Stimulated activated naive CD8-positive, alpha-beta T cell treated with anti-CD3 and anti-CD28 coated beads, Interleukin-15, Interleukin-2, amounts not matched to agents 100 U/mL and 50 U/mL, for 24 hours (primary cell): ENCODE data around the gene ANXA2R.
"Not testable (repeated sequence)": the region's sequence is repeated elsewhere in the genome, so short reads cannot be mapped to it uniquely, and the experiment has no call there.

Experiments
- ATAC-seq: fragments of 150-1000 bp; cut with Tn5 transposase; one replicate; pipeline ENCODE4 v1.10.0; 2021
- DNase-seq: peaks from one replicate; pipeline ENCODE4 v3.0.0; 2021

ANXA2R gene, protein sequence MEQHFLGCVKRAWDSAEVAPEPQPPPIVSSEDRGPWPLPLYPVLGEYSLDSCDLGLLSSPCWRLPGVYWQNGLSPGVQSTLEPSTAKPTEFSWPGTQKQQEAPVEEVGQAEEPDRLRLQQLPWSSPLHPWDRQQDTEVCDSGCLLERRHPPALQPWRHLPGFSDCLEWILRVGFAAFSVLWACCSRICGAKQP

DNA sequence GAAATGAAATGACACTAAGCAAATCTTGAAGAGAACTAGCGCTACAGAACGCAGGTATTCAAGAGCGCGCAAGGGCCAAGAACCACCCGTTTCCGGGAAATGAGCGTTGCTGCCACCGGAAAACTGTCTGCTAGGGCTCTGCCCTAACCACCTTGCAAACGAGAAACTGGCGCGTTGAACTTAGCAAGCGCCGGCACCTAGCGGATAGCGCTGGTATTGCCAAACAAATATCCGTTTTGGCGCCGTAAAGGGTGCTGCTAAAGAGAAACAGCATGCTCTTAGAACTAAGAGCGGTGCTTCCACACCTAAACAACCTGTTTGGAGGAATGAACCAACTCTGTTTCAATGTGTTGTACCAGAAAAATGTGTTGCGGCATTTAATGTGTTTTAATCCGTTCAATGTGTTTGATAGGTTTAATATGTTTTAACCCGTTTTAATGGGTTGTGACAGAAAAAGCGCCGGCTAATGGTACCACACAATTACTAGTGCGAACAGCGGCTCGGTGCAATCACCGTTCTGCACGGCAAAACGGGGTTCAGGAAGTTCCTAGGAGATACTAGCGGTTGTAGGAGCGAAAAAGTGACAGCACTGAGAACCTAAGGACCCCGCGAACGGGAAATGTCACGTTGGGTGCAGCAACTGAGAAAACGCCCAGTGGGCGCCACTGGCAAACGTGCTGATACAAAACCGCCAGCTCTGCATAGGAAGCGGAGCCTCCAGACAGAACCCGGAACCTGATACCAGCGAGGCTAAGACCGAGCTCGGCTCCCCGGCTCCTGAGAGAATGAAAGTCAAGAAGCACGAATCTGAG lies at the start of gene ANXA2R:
ANXA2R (minus strand) TSS at position 33 of the 812 bp plus-strand sequence. CDS start 273 bp downstream, outside the sequence.
- DNase-seq: peak; percentile 90
- peak; percentile 61 for ATAC-seq

DNA sequence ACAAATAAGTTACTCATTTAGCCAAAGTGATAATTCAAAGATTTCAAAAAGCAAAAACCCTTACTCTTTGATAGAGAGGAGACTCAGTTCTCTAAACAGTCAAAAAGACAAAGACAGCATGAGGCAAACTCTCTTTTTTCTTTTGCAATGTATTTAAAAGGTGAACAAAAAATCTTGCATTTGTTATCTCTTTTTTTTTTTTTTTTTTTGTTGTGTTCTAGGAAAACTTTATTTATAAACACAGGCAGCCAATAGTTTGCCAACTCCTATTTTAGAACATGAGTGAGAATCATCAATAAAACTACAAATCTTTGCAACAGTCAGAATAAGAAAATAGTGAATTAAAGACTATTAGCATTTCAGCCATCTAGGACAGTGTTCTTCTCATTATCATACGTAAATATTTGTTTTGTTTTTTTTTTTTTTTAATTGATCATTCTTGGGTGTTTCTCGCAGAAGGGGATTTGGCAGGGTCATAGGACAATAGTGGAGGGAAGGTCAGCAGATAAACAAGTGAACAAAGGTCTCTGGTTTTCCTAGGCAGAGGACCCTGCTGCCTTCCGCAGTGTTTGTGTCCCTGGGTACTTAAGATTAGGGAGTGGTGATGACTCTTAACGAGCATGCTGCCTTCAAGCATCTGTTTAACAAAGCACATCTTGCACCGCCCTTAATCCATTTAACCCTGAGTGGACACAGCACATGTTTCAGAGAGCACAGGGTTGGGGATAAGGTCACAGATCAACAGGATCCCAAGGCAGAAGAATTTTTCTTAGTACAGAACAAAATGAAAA lies 46.2 kb upstream of the ANXA2R start:
- not testable (repeated sequence) for ATAC-seq, DNase-seq

DNA sequence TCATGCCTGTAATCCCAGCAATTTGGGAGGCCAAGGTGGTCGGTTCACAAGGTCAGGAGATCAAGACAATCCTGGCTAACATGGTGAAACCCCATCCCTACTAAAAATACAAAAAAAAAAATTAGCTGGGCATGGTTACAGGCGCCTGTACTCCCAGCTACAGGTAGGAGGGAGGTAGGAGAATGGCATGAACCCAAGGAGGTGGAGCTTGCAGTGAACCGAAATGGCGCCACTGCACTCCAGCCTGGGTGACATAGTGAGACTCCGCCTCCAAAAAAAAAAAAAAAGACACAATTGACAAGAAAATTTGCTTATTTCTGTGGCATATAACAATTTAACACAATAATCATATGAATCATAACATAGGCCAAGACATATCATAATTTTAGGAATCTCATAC lies 45.3 kb upstream of the ANXA2R start:
- DNase-seq (no peak), ATAC-seq (no peak)

DNA sequence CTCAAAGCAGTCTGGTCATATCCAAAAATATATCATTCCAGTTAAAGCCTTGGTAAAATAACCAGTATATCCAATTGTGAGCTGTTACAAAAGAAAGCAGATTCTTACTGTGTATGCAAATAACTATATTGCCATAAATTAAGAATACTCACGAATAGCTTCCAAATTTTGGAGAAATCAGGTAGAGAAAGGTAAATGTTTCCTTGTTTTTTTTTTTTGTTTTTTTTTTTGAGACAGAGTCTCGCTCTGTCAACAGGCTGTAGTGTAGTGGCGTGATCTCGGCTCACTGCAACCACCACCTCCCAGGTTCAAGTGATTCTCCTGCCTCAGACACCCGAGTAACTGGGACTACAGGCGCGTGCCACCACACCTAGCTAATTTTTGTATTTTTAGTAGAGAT lies 44.3 kb upstream of the ANXA2R start:
- ATAC-seq, DNase-seq: not testable (repeated sequence)

DNA sequence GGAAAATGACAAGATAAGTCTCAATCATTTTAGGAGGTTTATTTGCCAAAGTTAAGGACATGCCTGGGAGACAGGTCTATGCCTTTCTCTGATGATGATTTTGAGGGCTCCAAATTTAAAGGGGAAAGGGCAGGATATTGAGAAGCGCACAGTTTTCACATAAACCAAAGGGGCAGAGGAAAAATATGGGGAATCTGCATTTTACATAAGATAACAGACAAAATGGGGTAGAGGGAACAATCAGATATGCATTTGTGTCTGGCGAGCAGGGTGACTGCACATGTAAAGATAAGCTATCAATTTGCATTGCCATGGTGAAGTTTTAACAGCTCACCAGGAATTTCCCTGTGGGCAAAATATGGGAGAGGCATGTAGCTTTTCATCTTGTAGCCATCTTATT lies 41.2 kb upstream of the ANXA2R start:
- not testable (repeated sequence) for ATAC-seq, DNase-seq

DNA sequence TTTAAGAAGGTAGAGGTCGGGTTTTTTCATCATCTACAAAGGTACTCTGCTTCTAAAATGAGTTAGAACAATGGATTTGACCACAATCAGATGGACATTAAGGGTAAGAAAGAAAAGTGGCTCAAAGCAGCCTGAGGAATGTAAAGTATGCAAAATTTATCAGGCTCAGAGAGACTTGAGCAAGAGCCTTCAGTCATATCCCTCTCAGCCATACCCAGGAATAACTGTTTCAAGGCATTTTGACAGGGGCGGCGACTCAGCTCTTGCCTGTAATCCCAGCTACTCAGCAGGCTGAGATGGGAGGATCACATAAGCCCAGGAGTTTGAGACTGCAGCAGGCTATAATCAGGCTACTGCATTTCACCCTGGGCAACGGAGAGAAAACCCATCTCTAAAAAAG lies 38.8 kb upstream of the ANXA2R start:
- ATAC-seq (no peak), DNase-seq (no peak)

DNA sequence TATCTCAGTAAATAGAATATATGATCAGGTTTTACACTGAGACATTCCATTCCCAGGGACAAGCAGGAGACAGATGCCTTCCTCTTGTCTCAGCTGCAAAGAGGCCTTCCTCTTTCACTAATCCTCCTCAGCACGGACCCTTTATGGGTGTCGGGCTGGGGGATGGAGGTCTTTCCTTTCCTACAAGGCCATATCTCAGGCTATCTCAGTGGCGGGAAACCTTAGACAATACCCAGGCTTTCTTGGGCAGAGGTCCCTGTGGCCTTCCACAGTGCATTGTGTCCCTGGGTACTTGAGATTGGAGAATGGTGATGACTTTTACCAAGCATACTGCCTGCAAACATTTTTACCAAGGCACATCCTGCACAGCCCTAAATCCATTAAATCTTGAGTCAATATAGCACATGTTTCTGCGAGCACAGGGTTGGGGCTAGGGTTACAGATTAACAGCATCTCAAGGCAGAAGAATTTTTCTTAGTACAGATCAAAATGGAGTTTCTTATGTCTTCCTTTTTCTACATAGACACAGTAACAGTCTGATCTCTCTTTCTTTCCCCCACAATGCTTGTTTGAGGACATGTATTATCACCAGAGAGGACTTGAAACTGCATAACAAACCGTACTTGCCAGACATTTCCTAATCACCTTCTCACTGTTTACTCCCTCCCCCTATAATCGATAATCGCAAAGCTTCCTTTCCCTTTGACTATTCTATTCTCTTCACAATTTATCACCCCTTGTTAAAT lies 37.5 kb upstream of the ANXA2R start:
- ATAC-seq, DNase-seq: not testable (repeated sequence)

DNA sequence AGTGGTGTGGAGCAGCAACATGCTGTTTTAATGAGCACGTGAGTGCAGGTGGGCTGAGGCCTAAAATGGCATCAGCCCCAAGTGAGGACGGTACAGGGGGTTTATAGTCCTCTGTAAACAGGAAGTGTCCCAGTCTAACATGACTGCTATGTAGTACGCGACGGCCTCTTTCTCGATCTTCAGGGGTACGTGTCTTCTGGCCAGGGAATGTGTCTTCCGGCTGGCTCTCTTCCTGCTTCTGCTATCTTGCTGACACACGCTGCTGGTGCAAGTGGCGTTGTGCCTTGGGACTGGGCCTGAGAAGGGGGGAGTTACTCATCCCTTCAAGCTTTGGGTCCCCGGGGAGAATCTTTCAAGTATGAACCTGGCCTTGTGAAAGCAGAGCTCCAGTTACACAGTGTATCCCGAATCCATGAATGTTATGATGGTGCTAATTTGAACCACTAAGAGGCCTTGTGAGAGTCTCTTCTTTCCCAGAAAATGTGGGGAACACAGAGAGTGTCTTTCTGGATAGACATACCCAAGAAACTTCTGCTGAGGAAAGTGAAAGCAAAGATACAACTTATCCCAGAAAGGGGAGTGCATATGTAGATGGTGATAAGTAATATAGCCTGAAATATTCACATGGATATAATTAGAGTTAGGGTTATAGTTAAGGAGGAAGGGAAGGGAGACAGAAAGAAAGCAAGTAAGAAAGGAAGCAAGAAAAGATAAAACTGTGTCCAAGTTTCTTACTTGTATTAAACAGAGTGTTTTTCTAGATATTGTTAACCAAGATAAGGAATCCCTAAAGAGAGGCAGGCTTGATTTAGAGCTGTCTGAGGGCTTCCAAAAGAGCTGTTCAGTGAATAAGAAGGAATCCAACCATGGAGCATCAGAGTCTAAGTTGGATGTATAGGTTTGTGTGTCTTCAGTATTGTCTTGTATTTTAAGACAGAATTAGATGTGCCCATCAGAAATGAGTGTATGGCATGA lies 35.5 kb upstream of the ANXA2R start:
- ATAC-seq (no peak), DNase-seq (no peak)

DNA sequence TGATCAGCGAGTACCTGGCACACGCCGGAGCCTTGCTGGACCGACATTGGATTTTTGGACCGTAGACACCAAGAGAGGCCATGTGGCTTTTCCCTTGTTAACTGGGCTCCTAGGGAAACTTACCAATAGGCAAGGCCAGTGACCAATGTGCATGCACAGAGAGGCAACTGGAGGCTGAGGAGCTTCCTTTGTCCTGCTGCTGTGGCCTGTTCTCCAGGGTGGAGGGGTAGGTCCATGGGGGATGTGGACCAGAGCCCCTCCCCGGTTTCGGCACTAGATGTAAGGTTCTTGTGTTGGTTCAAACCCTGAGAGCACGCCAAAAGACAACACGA lies 34.8 kb upstream of the ANXA2R start:
- ATAC-seq (no peak), DNase-seq (no peak)

DNA sequence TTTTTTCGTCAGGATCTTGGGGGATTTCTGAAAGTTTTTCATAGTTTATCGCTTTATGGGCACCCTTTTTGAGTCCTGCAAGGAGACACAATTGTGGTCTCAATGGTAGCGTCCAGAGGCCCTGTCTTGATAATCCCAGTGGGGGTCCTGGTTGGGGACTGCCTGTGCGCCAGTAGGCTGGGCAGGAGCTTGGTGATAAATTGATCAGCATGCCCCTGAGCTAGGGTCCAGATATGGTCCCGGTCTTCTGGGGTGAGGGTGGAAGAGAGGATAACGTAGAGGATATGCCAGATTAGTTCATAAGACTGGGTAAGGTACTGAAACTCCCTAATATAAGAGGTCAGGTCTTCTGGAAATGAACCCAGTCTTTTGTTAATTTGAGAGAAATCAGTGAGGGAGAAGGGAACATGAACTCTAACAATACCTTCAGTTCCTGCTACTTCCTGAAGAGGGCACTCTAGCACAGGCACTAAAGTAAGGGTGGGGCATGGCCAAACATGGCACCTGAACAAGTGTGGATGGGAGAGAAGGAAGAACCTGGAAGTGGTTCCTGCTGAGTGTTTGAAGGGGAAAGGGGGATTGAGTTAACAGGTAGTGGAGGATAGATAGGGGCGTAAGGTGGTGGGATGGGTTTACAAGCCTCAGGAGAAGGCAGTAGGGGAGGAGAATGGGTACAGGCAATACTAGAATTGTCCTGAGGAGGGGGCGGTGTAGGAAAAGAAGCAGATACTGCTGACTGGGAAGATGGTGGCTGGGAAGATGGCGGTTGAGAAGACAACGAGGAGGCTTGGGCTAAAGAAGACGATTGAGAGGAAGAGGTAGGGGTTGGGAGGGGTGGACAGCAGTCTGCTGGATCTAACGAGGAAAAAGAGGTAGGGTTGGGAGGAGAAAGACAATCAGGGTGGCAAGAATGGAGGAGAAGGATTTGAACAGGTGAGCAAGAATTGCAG lies 33.8 kb upstream of the ANXA2R start:
- ATAC-seq (peak; percentile 32), DNase-seq (peak; percentile 58)

DNA sequence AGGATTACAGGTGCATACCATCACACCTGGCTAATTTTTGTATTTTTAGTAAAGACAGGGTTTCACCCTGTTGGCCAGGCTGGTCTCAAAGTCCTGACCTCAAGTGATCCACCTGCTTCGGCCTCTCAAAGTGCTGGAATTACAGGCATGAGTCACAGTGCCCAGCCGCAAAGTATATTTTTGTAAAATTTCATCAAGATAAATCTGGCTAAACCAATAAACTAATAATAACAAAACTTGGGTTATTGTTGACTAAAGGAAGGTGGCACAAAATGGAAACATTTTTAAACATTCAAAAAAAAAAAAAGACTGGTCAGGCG lies 29.2 kb upstream of the ANXA2R start:
- ATAC-seq, DNase-seq: not testable (repeated sequence)

DNA sequence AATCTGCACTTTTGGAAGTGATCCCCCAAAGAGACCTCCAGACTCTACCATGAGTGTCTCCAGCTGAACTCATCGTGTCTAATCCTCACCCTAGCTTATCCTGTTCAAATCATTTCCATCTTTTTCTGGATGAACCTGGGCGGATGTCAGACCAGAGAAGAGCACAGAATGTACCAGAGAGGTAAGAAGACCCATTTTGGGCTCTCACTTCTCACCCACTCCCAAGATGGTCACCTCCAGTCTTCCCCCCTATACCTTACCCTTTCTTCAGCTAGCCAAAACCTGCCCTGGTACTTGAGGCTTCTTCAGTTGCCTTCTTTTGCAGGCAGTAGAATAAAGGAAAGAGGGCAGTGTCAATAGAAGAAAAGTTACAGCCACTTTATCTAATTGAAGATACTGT lies 27.9 kb upstream of the ANXA2R start:
- ATAC-seq (no peak), DNase-seq (no peak)

DNA sequence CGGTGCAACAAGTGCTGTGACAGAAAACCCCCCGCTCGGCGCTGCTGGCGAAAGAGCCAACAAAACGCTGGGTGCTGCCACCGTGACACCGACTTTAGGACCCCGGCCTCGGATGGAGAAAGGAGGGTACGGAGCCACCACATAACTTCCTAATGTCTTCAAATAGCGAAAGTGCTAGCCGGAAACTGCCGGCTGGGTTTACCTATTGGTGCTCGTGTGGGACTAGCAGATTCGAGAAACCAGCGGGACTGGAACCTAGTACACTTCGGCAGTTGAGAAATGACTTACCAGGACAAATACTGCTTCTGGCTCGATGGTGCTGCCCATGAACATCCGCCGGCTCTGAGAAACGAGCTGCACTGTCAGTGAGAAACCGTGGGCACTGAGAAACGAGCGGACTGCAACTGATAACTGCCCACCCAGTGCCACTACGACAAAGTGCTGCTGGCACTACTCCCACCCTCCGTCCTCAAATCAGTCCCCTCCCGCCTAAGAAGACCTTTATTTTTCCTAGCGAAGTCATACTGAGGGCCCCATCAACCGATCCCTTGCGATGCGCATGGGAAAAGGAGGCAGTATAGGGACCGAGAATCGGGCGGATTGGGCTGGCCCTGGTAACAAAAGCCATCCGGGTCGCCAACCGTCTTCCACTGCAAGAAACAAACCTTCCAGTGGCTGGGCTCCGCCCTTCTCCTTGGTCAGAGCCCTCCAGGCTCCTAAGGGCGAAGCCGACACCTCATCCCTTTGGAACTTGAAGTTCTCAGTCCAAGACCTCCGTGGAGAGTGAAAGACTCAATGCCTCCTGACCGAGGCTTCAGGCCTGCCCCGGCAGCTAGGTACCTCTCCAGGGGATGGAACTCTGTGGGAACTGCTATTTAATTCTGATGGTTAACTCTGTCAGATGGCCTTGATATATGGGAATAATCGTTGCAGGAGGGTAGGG lies 27.0 kb upstream of the ANXA2R start:
- peak; percentile 60 for ATAC-seq
- peak; percentile 90 for DNase-seq

DNA sequence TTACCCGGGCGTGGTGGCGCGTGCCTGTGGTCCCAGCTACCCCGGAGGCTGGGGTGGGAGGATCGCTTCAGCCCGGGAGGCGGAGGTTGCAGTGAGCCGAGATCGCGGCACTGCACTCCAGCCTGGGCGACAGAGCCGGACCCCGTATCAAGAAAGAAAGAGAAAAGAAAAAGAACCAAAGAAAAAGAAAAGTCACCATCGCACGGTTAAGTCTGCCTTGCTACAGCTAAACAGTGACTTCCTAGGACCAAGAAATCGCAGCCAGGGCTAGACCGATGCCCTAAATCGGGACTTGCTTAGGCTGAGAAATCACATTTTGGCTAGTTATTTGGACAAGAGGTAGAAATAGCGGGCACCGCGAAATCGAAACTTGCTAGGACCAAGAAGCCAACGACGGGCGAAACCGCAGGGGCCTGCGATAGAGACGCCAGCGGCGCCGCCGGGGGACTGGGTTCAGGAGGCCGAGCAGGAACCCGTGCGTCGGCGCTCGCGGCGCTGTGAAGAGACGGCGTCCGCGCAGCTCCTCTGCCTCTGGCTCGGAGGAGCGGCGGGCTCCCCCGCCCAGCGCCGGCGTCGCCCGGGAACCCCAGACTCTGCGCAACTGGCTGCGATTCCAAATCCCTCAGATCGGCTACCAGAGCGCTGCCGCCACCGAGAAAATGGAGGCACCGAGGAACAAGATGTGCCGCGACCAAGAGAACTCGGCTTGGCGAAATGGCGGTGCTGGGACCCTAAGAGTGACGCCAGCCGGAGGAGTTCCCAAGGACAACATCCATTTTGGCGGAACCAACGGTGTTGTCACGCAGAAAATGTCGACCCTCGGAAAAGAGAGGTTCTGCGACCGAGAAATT lies 26.1 kb upstream of the ANXA2R start:
- DNase-seq: peak; percentile 75
- peak; percentile 53 for ATAC-seq

DNA sequence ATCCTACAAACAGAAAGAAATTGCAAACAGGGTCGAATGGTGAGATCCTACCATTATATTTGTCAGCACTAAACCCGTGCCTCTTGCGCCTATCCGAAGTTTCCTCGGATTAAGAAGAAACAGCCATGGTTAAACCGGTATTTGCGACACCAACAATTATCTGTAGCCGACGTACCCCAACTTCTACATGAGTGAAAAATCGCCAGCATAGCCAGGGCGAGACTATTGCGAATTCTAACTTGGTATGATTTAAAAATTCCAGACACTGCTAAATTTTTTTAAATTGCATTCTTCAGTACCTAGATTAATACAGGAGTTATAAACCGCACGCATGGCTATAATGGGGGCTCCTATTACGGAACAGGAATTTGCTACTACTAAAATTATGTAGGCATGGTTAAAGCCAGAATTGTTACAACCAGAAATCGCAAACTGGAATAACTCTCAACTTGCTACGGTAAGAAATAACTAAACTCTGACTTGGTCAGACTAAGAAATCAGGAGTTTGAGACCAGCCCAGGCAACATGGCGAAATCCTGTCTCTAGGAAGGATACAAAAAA lies 25.3 kb upstream of the ANXA2R start:
- ATAC-seq (no peak), DNase-seq (peak; percentile 24)

DNA sequence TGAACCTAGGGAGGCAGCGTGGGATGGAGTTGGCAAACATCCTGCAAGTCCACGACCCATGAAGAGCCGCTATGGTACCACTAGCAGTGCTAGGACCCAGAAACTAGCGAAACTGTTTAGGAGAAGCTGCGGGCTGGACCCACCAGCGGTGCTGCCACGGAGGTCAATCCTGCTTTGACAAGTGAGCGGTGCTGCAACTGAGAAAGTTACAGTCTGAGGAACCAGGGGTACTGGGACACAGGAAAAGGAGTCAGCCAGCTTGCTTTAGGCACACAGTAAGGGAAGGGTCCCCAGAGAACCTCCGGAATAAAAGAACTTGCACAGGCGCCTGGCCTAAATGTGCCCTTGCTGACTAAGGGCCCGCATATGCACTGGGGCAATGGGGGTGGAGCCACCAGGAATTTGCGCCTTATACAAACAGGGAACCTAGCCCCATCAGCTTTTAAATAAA lies 23.6 kb upstream of the ANXA2R start:
- DNase-seq (no peak), ATAC-seq (no peak)

DNA sequence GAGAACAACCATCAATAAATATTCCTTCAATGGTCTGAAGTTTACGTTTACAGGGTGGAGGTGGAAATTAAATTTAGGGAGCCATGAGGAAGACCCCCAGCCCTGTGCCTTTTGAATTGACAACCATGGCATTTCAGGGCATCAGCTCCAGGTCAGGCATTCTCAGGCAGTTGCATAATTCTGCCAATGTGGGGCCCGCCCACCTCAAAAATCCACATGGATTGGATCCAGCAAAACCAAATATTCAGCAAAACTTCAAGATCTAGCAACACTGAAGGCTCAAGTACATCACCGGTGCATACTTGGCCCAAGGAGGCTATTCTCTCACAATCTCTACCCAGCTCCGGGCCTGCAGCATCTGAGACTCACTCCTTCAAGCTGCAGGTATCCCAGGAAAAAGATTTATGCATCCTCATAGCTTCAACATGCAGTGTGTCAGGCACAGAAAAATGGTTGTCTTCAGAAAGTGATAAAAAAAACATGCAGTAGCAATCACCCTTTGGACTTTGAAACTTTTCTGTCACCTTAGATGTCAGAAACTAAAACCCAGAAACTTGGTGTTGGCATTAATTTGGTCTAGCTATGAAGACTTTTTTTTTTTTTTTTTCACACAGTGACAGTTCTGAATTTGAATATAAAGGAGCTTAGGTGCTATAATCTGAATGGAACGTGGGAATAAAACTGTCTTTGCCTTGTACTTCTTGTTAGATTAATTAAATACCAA lies 21.4 kb upstream of the ANXA2R start:
- ATAC-seq (no peak), DNase-seq (no peak)
